Measurements from ENCODE around the gene ZNF710. TPM values are rescaled to one million over a fixed set of nuclear protein-coding genes. Genes with fewer than 3 reads are reported as not detected.

ZNF710 gene
- total and polyA plus RNA-seq, 7 experiments from 2014 or later, result 0.77 to 28.8 (median 19.1) TPM

GRCh38 chr15:90082140-90082715 lies 81.1 kb downstream of the ZNF710 start:
- Histone ChIP-seq H3K27ac (ENCODE audit: low read depth, low read length) (no peak overlapping the region), H3K36me3 (ENCODE audit: control insufficient read depth in 2 of 3, insufficient read depth in 3 of 3, low read length in 3 of 3) (peaks cover 5 to 77% (median 14%) of the 10 kb centered on the region in 3 experiments), H3K4me3 (ENCODE audit: low read length) (no peak overlapping the region), H3K4me1 (ENCODE audit: control insufficient read depth in 2 of 2, insufficient read depth in 2 of 2, low read length in 2 of 2) (no peaks in the 10 kb centered on the region), H3K27me3 (ENCODE audit: control insufficient read depth in 2 of 2, insufficient read depth in 2 of 2, low read length in 2 of 2) (no peaks in the 10 kb centered on the region), H3K9me3 (ENCODE audit: control insufficient read depth in 2 of 3, low read length in 3 of 3) (no peaks in the 10 kb centered on the region)
- no peak for ATAC-seq
- Mint-ChIP-seq H3K4me1 (peaks cover 0 to 10% (median 7%) of the 10 kb centered on the region in 7 donors), H3K27ac (peak overlapping the region in 4 of 9 donors; percentile 25 to 62 (median 32)), H3K9me3 (no peaks in the 10 kb centered on the region), H3K4me3 (no peak overlapping the region), H3K27me3 (no peaks in the 10 kb centered on the region), H3K36me3 (peaks cover 3 to 30% (median 12%) of the 10 kb centered on the region in 5 donors)
- POLR2A ChIA-PET, result interaction anchor here (1.3 kb wide), 1 partner anchor 9 kb away, joined by 4 read pairs; no protein-coding TSS in a partner anchor
- CTCF ChIA-PET, result interaction anchor here (0.6 kb wide), 1 partner anchor 332 kb away, joined by 5 read pairs; no protein-coding TSS in a partner anchor
- intact Hi-C loops (cut with micrococcal nuclease), result no loop called here
- no peak for DNase-seq

GRCh38 chr15:90083419-90083818 lies 82.3 kb downstream of the ZNF710 start:
- Histone ChIP-seq H3K4me3 (ENCODE audit: low read length) (no peak overlapping the region), H3K36me3 (ENCODE audit: control insufficient read depth in 2 of 3, insufficient read depth in 3 of 3, low read length in 3 of 3) (peaks cover 17 to 85% (median 22%) of the 10 kb centered on the region in 3 experiments), H3K9me3 (ENCODE audit: control insufficient read depth in 2 of 3, low read length in 3 of 3) (no peaks in the 10 kb centered on the region), H3K27ac (ENCODE audit: low read depth, low read length) (no peak overlapping the region), H3K4me1 (ENCODE audit: control insufficient read depth in 2 of 2, insufficient read depth in 2 of 2, low read length in 2 of 2) (no peaks in the 10 kb centered on the region), H3K27me3 (ENCODE audit: control insufficient read depth in 2 of 2, insufficient read depth in 2 of 2, low read length in 2 of 2) (no peaks in the 10 kb centered on the region)
- peak overlapping the region in 2 of 9 donors; percentile 25 to 46 for H3K27ac Mint-ChIP-seq
- no peak overlapping the region for H3K4me3 Mint-ChIP-seq
- H3K4me1 Mint-ChIP-seq, result peaks cover 0 to 11% (median 6%) of the 10 kb centered on the region in 7 donors
- ATAC-seq, result no peak
- no peaks in the 10 kb centered on the region for H3K9me3 Mint-ChIP-seq
- ChIA-PET POLR2A (interaction anchor here (0.6 kb wide), 1 partner anchor 79 kb away, joined by 4 read pairs; no protein-coding TSS in a partner anchor), CTCF (no interaction called here)
- no peak for DNase-seq
- no peaks in the 10 kb centered on the region for H3K27me3 Mint-ChIP-seq
- H3K36me3 Mint-ChIP-seq, result peaks cover 3 to 30% (median 13%) of the 10 kb centered on the region in 5 donors
- intact Hi-C loops (cut with micrococcal nuclease), result no loop called here

DNA sequence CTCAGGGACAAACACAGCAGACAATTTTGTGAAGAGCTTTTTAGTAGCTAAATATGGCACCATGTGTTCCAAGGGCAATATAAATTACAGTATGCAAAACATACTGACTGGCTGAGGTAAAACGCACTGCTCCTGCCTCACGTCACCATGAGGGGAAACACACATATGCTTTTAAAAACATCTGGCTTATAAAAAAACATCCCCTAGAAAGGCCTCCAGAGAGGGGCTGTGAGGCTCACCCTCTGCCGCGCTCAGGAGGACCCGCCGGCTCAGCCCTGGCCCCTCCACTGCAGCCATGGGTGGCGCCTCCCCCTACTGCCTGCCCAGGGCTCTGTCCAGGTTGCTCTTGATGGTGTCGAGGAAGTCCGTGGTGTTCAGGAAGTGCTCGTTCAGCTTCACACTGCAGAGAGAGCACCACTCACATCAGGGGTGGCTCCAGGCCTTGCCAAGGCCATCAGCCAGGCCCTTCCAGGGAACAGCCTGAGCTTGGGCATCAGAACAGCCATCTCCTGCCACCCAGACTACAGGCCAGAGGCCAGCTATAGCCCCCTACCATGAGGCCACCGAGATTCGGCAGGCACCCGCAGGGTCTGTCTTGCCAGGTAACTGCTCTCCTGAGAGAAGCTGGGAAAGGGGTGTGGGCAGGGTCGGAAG lies 83.0 kb downstream of the ZNF710 start:
- DNase-seq, result no peak
- Mint-ChIP-seq H3K27ac (peak overlapping the region in 2 of 9 donors; percentile 25 to 41), H3K4me1 (peaks cover 0 to 11% (median 6%) of the 10 kb centered on the region in 7 donors), H3K4me3 (no peak overlapping the region), H3K27me3 (no peaks in the 10 kb centered on the region), H3K9me3 (no peaks in the 10 kb centered on the region), H3K36me3 (peaks cover 3 to 29% (median 13%) of the 10 kb centered on the region in 5 donors)
- ChIA-PET CTCF (no interaction called here), POLR2A (no interaction called here)
- Histone ChIP-seq H3K9me3 (ENCODE audit: control insufficient read depth in 2 of 3, low read length in 3 of 3) (no peaks in the 10 kb centered on the region), H3K27me3 (ENCODE audit: control insufficient read depth in 2 of 2, insufficient read depth in 2 of 2, low read length in 2 of 2) (no peaks in the 10 kb centered on the region), H3K27ac (ENCODE audit: low read depth, low read length) (no peak overlapping the region), H3K36me3 (ENCODE audit: control insufficient read depth in 2 of 3, insufficient read depth in 3 of 3, low read length in 3 of 3) (peaks cover 20 to 83% (median 22%) of the 10 kb centered on the region in 3 experiments), H3K4me1 (ENCODE audit: control insufficient read depth in 2 of 2, insufficient read depth in 2 of 2, low read length in 2 of 2) (no peaks in the 10 kb centered on the region), H3K4me3 (ENCODE audit: low read length) (no peak overlapping the region)
- intact Hi-C loops (cut with micrococcal nuclease), result no loop called here
- no peak for ATAC-seq

DNA sequence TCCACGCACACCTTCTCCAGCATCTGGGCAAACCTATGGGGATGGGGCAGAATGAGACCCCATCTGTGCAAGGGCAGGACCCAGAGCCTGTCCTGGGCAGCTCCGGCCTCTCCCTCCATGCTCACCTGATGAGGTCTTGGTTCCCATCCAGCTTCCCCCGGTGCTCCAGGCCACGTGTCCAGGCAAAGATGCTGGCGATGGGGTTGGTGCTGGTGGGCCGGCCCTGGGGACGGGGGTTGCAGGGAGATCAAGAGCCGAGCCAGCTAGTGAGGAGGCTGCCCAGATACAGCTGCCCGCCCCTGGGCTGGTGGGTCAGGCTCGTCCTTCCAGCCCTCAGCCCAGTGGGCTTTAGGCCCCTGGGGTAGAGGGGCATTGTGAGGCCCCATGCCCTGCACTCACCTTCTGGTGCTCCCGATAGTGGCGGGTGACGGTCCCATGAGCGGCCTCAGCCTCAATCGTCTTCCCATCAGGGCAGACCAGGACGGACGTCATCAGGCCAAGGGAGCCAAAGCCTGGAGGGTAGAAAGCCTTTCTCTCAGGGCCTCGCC lies 83.8 kb downstream of the ZNF710 start:
- POLR2A ChIA-PET, result interaction anchor here (0.6 kb wide), 1 partner anchor 161 kb away, joined by 3 read pairs; no protein-coding TSS in a partner anchor
- intact Hi-C loops (cut with micrococcal nuclease), result no loop called here
- Histone ChIP-seq H3K36me3 (ENCODE audit: control insufficient read depth in 2 of 3, insufficient read depth in 3 of 3, low read length in 3 of 3) (peaks cover 22 to 83% (median 23%) of the 10 kb centered on the region in 3 experiments), H3K27me3 (ENCODE audit: control insufficient read depth in 2 of 2, insufficient read depth in 2 of 2, low read length in 2 of 2) (no peaks in the 10 kb centered on the region), H3K4me1 (ENCODE audit: control insufficient read depth in 2 of 2, insufficient read depth in 2 of 2, low read length in 2 of 2) (no peaks in the 10 kb centered on the region), H3K9me3 (ENCODE audit: control insufficient read depth in 2 of 3, low read length in 3 of 3) (no peaks in the 10 kb centered on the region), H3K4me3 (ENCODE audit: low read length) (no peak overlapping the region), H3K27ac (ENCODE audit: low read depth, low read length) (no peak overlapping the region)
- ATAC-seq, result no peak
- CTCF ChIA-PET, result interaction anchor here (0.9 to 2.5 kb wide), 2 partner anchors 13 to 14 kb away, joined by 3 to 7 read pairs; no protein-coding TSS in a partner anchor
- peaks cover 3 to 32% (median 13%) of the 10 kb centered on the region in 5 donors for H3K36me3 Mint-ChIP-seq
- DNase-seq, result no peak
- no peak overlapping the region for H3K4me3 Mint-ChIP-seq
- H3K4me1 Mint-ChIP-seq, result peaks cover 0 to 13% (median 7%) of the 10 kb centered on the region in 7 donors
- H3K27ac Mint-ChIP-seq, result no peak overlapping the region
- no peaks in the 10 kb centered on the region for H3K27me3 Mint-ChIP-seq
- H3K9me3 Mint-ChIP-seq, result no peaks in the 10 kb centered on the region

GRCh38 chr15:90085565-90085964 lies 84.4 kb downstream of the ZNF710 start:
- ChIA-PET POLR2A (interaction anchor here (0.6 kb wide), 1 partner anchor 162 kb away, joined by 3 read pairs; no protein-coding TSS in a partner anchor), CTCF (interaction anchor here (0.9 to 2.5 kb wide), 3 partner anchors 13 to 188 kb away, joined by 3 to 7 read pairs (median 4); no protein-coding TSS in a partner anchor)
- Mint-ChIP-seq H3K4me3 (no peak overlapping the region), H3K4me1 (peaks cover 0 to 16% (median 7%) of the 10 kb centered on the region in 7 donors), H3K9me3 (no peaks in the 10 kb centered on the region), H3K27me3 (no peaks in the 10 kb centered on the region), H3K27ac (peak overlapping the region in 3 of 9 donors; percentile 25 to 61 (median 42)), H3K36me3 (peaks cover 3 to 34% (median 13%) of the 10 kb centered on the region in 5 donors)
- Histone ChIP-seq H3K27me3 (ENCODE audit: control insufficient read depth in 2 of 2, insufficient read depth in 2 of 2, low read length in 2 of 2) (no peaks in the 10 kb centered on the region), H3K4me1 (ENCODE audit: control insufficient read depth in 2 of 2, insufficient read depth in 2 of 2, low read length in 2 of 2) (no peaks in the 10 kb centered on the region), H3K4me3 (ENCODE audit: low read length) (no peak overlapping the region), H3K36me3 (ENCODE audit: control insufficient read depth in 2 of 3, insufficient read depth in 3 of 3, low read length in 3 of 3) (peaks cover 22 to 83% (median 23%) of the 10 kb centered on the region in 3 experiments), H3K27ac (ENCODE audit: low read depth, low read length) (no peak overlapping the region), H3K9me3 (ENCODE audit: control insufficient read depth in 2 of 3, low read length in 3 of 3) (no peaks in the 10 kb centered on the region)
- DNase-seq (no peak), ATAC-seq (no peak)
- intact Hi-C loops (cut with micrococcal nuclease), result no loop called here

DNA sequence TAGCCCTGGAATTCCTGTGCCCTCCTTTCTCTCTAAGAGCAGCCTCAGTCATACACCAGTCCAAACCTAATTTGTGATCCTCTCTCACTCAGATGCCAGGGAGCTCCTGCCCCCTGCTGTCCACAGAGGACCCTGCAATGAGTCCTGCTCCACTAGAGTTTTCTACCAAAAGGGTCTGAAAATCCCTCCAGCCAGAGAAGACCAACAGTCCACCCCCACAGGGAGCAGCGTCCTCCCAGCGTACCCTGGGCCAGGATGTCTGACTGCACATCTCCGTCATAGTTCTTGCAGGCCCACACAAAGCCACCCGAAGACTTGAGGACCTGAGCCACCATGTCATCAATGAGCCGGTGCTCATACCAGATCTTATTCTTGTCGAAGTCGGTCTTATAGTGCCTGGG lies 85.7 kb downstream of the ZNF710 start:
- no peaks in the 10 kb centered on the region for H3K4me1 ChIP-seq (ENCODE audit: control insufficient read depth in 2 of 2, insufficient read depth in 2 of 2, low read length in 2 of 2)
- H3K27me3 Mint-ChIP-seq, result no peaks in the 10 kb centered on the region
- no peak overlapping the region for H3K4me3 ChIP-seq (ENCODE audit: low read length)
- CTCF ChIA-PET, result interaction anchor here (0.7 to 2.8 kb wide), 7 partner anchors 10 to 347 kb away, joined by 3 to 14 read pairs (median 4); no protein-coding TSS in a partner anchor
- peak overlapping the region; percentile 23 to 91 (median 72) for H3K27ac Mint-ChIP-seq
- intact Hi-C loops (cut with micrococcal nuclease), result loop anchor here (1.0 to 2.0 kb wide), 5 partner anchors 10 to 347 kb away; no protein-coding TSS in a partner anchor
- H3K36me3 ChIP-seq (ENCODE audit: control insufficient read depth in 2 of 3, insufficient read depth in 3 of 3, low read length in 3 of 3), result peaks cover 22 to 79% (median 23%) of the 10 kb centered on the region in 3 experiments
- no peaks in the 10 kb centered on the region for H3K27me3 ChIP-seq (ENCODE audit: control insufficient read depth in 2 of 2, insufficient read depth in 2 of 2, low read length in 2 of 2)
- ATAC-seq, result peak; percentile 83
- no peaks in the 10 kb centered on the region for H3K9me3 ChIP-seq (ENCODE audit: control insufficient read depth in 2 of 3, low read length in 3 of 3)
- H3K9me3 Mint-ChIP-seq, result no peaks in the 10 kb centered on the region
- POLR2A ChIA-PET, result interaction anchor here (0.8 kb wide), 1 partner anchor 193 kb away, joined by 3 read pairs; the partner anchor contains the start of gene AP3S2
- DNase-seq, result peak in 8 of 9 donors; percentile 17 to 57 (median 43)
- no peak overlapping the region for H3K4me3 Mint-ChIP-seq
- no peak overlapping the region for H3K27ac ChIP-seq (ENCODE audit: low read depth, low read length)
- H3K36me3 Mint-ChIP-seq, result peaks cover 3 to 37% (median 13%) of the 10 kb centered on the region in 5 donors
- H3K4me1 Mint-ChIP-seq, result peaks cover 0 to 21% (median 10%) of the 10 kb centered on the region in 7 donors

All from naive thymus-derived CD4-positive, alpha-beta T cell (primary cell).